Lower lobe of right lung (tissue), 2 donors: ENCODE data around the gene DGCR6. TPM values are rescaled to one million over a fixed set of nuclear protein-coding genes. Genes with fewer than 3 reads are reported as not detected.
A peak's percentile ranks its signal among the peaks of the same experiment; 100 is the strongest.

Experiments
- ATAC-seq, 2 donors: fragments of 200-7000 bp; cut with Tn5 transposase; one replicate each; pipeline ENCODE4 v1.9.1; 2020 to 2022; ENCODE audit warnings: mild to moderate bottlenecking in 2 of 2, moderate library complexity in 2 of 2
- DNase-seq: peaks from one replicate; pipeline ENCODE4 v3.0.0-alpha.2; 2020
- H3K27ac ChIP-seq: fragments of 200-600 bp; one replicate; pipeline ENCODE4 v1.8.0; 2022
- H3K27me3 ChIP-seq: fragments of 200-600 bp; one replicate; pipeline ENCODE4 v1.8.0; 2022; ENCODE audit warnings: low read depth
- H3K36me3 ChIP-seq: fragments of 200-600 bp; one replicate; pipeline ENCODE4 v1.8.0; 2022; ENCODE audit warnings: mild to moderate bottlenecking
- H3K4me1 ChIP-seq: fragments of 200-600 bp; one replicate; pipeline ENCODE4 v1.8.0; 2022
- H3K4me3 ChIP-seq: fragments of 200-600 bp; one replicate; pipeline ENCODE4 v1.8.0; 2022; ENCODE audit warnings: mild to moderate bottlenecking
- H3K9me3 ChIP-seq: fragments of 200-600 bp; one replicate; pipeline ENCODE4 v1.8.0; 2022
- intact Hi-C: fragments of 100-400 bp; cut with DNase I; formaldehyde crosslinking; loops from one replicate; pipeline ENCODE4 v1.11.0; 2022
- total RNA-seq: library from RNA; stranded (reverse); fragmentation: NEBNext Ultra II Directional; extraction: Animal tissue kit (Norgen Biotek cat#: 25700); gene quantifications from one replicate; pipeline ENCODE4 v1.2.1, GENCODE V29; 2021
- TF ChIP-seq, protein P1 (sequence below): fragments of 200-600 bp; IDR thresholded peaks from one replicate; pipeline ENCODE4 v1.8.0; 2022; ENCODE audit warnings: antibody characterized with exemption, mild to moderate bottlenecking
- donor health status: DM: no; HTN: yes; CAD: no; lungs with severe emphysema.

Gene DGCR6
- total RNA-seq, 1 donor from 2014 or later = 4.5 TPM

DNA sequence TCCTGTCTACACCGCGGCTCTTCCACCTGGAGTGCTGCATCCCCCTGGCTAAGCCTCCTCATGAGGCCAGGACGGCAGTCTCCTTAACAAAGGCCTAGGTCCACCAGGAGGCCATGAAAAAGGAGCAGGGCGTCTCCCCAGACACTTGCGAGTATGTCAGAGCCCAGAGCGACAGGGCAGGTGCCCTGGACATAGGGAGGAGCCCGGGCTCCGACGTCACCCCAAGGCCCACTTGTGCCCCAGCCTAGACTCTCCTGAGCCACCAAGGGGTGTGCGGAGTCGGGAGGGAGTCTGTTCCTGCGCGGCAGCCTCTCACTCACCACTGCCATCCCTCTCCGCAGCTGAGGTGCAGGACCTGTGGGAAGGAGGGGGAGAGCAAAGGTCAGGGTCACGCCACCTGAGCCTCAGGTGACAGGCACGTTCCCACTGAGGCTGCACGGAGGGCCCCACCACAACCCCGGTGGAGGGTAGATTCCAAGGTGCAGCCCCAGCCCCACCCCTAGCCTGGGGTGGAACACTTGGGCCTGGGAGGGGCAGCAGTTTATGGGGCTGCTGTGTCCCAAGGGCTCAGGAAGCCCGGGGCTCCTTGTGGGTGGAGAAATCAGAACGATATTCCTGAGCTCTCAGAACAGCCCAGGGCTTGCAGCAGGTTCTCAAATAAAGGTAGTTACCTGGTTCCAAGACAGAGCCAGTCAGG lies 19.4 kb downstream of the DGCR6 start:
- Histone ChIP-seq H3K9me3 (no peaks in the 10 kb centered on the region), H3K36me3 (no peaks in the 10 kb centered on the region), H3K27ac (no peak overlapping the region), H3K27me3 (no peaks in the 10 kb centered on the region), H3K4me3 (no peak overlapping the region), H3K4me1 (no peaks in the 10 kb centered on the region)
- TF ChIP-seq, protein P1, sequence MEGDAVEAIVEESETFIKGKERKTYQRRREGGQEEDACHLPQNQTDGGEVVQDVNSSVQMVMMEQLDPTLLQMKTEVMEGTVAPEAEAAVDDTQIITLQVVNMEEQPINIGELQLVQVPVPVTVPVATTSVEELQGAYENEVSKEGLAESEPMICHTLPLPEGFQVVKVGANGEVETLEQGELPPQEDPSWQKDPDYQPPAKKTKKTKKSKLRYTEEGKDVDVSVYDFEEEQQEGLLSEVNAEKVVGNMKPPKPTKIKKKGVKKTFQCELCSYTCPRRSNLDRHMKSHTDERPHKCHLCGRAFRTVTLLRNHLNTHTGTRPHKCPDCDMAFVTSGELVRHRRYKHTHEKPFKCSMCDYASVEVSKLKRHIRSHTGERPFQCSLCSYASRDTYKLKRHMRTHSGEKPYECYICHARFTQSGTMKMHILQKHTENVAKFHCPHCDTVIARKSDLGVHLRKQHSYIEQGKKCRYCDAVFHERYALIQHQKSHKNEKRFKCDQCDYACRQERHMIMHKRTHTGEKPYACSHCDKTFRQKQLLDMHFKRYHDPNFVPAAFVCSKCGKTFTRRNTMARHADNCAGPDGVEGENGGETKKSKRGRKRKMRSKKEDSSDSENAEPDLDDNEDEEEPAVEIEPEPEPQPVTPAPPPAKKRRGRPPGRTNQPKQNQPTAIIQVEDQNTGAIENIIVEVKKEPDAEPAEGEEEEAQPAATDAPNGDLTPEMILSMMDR = no peak
- intact Hi-C loops = no loop called here
- no peak for DNase-seq
- ATAC-seq = no peak

DNA sequence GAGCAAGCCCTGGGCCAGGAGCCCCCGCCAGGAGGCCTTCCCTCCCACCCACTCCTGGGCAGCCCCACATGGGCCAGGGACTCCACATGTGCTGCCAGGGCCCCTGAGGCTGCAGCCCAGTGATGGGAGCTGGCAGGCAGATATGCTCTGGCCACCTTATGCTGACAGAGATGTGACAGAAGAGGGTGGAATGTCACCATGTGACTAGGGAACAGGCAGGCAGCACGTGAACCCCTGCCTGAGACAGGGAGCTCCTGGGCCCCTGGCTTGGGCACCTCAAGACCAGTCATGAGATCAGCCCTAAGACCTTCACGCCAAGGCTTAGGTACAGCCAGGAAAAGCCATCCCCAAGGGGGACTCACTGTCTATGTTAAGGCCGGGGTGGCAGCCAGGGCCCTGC lies 20.9 kb downstream of the DGCR6 start:
- TF ChIP-seq, protein P1 = no peak
- ATAC-seq = no peak
- no peaks in the 10 kb centered on the region for H3K9me3 ChIP-seq
- intact Hi-C loops = no loop called here
- H3K36me3 ChIP-seq = no peaks in the 10 kb centered on the region
- no peak overlapping the region for H3K27ac ChIP-seq
- DNase-seq = no peak
- H3K4me1 ChIP-seq = no peaks in the 10 kb centered on the region
- no peaks in the 10 kb centered on the region for H3K27me3 ChIP-seq
- H3K4me3 ChIP-seq = no peak overlapping the region

DNA sequence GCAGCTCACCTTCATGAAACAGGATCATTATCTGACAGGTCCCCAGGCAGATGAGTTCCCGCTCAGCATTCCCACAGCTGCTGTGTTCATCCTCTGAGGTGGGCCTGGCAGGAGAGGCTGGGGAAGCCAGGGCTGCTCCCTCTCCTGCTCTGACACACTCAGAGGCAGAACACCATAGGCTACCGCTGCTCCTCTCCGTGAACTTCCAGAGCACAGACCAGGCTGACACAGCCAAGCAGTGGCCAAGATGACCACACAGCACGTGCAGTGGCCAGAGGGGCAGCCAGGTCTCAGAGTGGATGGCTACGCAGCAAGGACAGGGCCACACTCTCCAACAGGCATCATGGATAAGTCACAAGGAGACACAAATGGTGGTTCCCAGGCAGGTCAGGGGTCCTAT lies 21.5 kb downstream of the DGCR6 start:
- H3K36me3 ChIP-seq = no peaks in the 10 kb centered on the region
- H3K27ac ChIP-seq = no peak overlapping the region
- no peaks in the 10 kb centered on the region for H3K4me1 ChIP-seq
- no peaks in the 10 kb centered on the region for H3K27me3 ChIP-seq
- H3K9me3 ChIP-seq = no peaks in the 10 kb centered on the region
- DNase-seq = no peak
- TF ChIP-seq, protein P1 = no peak
- no peak overlapping the region for H3K4me3 ChIP-seq
- intact Hi-C loops = no loop called here
- ATAC-seq = no peak

DNA sequence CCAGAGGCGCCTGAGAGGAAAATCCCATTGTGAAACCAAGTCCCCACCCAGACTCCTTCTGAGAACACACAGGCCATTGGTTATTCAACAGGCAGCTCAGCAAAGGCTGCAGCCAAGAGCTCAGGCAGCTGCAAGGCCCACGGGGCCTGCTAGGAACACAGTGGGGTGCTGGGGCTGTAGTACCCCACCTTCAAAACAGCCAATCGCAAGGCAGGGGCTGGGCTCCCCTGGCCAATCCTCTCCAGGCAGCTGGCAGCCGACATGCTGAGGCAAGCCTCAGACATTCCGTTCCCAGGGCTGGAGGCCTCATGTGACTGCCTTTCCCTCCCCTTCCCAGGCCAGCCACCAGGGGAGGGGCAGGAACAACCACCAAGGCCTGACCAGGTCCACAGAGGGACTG lies 23.3 kb downstream of the DGCR6 start:
- Histone ChIP-seq H3K4me3 (no peak overlapping the region), H3K27ac (no peak overlapping the region), H3K9me3 (no peaks in the 10 kb centered on the region), H3K36me3 (no peaks in the 10 kb centered on the region), H3K4me1 (no peaks in the 10 kb centered on the region), H3K27me3 (no peaks in the 10 kb centered on the region)
- ATAC-seq (peak; percentile 85 to 93), DNase-seq (no peak)
- intact Hi-C loops = no loop called here
- TF ChIP-seq, protein P1 = no peak

DNA sequence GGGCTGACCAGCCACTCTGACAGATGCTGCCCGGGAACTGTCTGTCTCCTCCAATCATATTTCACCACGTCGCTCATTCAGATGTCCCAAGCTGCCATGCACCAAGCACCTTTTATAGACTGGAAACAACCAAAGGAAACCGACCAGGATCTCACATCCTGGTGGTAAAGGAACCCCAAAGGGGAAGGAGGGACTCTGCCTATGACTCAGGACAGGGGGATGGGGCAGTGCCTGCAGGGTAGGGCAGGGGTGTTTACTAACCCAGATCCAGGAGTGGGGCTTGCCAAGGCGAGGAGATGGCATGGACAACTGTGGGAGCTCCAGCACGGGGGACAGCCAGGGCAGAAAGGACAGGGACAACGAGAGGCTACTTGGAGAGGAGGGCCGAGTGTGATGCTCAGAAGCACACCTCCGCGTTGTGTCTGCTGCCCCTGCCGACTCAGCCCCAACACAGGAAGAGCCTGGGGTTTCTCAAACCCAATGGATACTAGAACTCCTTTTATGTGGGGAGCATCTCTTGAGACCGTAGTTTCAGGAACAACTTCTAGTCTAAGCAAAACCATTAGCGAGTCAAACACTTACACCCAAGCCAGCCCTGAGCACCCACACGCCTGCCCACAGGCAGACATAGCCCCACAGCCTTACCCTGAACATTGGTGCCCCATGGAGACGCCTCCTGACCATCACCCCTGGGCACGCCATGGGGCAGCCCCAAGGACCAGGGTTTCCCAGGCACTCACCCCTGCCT lies 26.0 kb downstream of the DGCR6 start:
- DNase-seq = no peak
- TF ChIP-seq, protein P1 = no peak

More for the DNA sequence above, 26.0 kb downstream of the DGCR6 start:
- H3K9me3 ChIP-seq = no peaks in the 10 kb centered on the region
- no peaks in the 10 kb centered on the region for H3K36me3 ChIP-seq
- ATAC-seq = no peak
- H3K27ac ChIP-seq = no peak overlapping the region
- no peaks in the 10 kb centered on the region for H3K4me1 ChIP-seq
- intact Hi-C loops = no loop called here
- no peaks in the 10 kb centered on the region for H3K27me3 ChIP-seq
- no peak overlapping the region for H3K4me3 ChIP-seq
